ENCODE results near the gene TLR3. TPM values are rescaled to one million over a fixed set of nuclear protein-coding genes. Genes with fewer than 3 reads are reported as not detected.

The TLR3 gene
- total RNA-seq, 4 donors from 2014 or later, result 0.47 to 2.5 (median 1.4) TPM

DNA sequence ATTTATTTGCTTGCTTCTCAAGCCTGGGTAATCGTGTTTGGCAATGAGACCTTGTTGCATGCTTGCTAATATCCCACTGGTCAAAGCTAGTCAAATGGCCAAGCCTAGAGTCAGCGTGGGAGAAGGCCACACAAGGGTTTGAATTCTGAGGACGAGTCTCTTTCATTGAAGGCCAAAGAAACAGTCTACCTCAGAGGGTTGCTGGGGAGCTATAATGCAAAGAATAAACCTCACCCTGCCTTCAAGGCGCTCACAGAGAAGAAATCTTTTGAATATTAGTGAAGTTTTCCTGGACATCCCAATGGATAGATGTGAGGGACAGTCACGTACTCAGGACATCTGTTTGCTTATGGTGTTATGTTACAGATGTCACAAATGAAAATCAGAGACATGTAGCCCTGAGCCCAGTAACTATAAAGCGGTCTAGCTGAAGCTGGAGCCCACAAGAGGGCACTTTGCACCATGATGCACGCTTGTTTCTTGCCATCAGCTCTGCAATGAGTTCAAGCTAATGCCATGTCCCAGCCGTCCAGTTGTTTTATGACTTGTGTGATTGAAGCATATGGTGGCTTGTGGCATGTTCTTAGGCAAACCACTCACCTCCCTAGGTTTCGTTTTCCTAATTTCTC lies 1.1 kb upstream of the TLR3 start:
- H3K27ac ChIP-seq, result peak overlapping the region in 2 of 4 donors; percentile 50 to 51
- H3K36me3 ChIP-seq, result no peaks in the 10 kb centered on the region
- TF ChIP-seq POLR2A (IDR thresholded peaks at IDR 0.05), result no peak
- peak in 4 of 5 experiments; percentile 21 to 43 (median 37) for TF ChIP-seq CTCF (IDR thresholded peaks at IDR 0.05 in 4 of 5, conservative IDR thresholded peaks at IDR 0.05 in 1 of 5)
- H3K27me3 ChIP-seq, result no peaks in the 10 kb centered on the region
- H3K4me3 ChIP-seq, result peak overlapping the region; percentile 51 to 70 (median 58)
- intact Hi-C loops (cut with DNase I; ENCODE audit: low total_unique reads), result loop anchor here (1.0 to 10.0 kb wide), 3 partner anchors 77 to 519 kb away; no protein-coding TSS in a partner anchor
- DNase-seq (peak; percentile 31 to 34), ATAC-seq (peak; percentile 85 to 90)
- peaks cover 2 to 5% of the 10 kb centered on the region in 2 donors for H3K4me1 ChIP-seq
- H3K9me3 ChIP-seq, result no peaks in the 10 kb centered on the region
- in situ Hi-C loops (cut with MboI; ENCODE audit: low sequenced_read_pairs in 4 of 4), result loop anchor here in 2 of 4 donors (5.0 to 10.0 kb wide), 2 partner anchors 69 to 77 kb away; no protein-coding TSS in a partner anchor

GRCh38 chr4:186069729-186070128 lies 773 bp downstream of the TLR3 start:
- Histone ChIP-seq H3K27ac (no peak overlapping the region), H3K4me3 (peak overlapping the region; percentile 51 to 70 (median 58)), H3K36me3 (no peaks in the 10 kb centered on the region), H3K27me3 (no peaks in the 10 kb centered on the region), H3K9me3 (no peaks in the 10 kb centered on the region), H3K4me1 (peaks cover 2 to 5% of the 10 kb centered on the region in 2 donors)
- in situ Hi-C loops (cut with MboI; ENCODE audit: low sequenced_read_pairs in 4 of 4) (loop anchor here in 2 of 4 donors (5.0 to 10.0 kb wide), 2 partner anchors 68 to 75 kb away; no protein-coding TSS in a partner anchor), intact Hi-C loops (cut with DNase I; ENCODE audit: low total_unique reads) (loop anchor here (2.0 to 10.0 kb wide), 2 partner anchors 75 to 517 kb away; no protein-coding TSS in a partner anchor)
- ATAC-seq, result no peak
- no peak for TF ChIP-seq POLR2A (IDR thresholded peaks at IDR 0.05)
- no peak for TF ChIP-seq CTCF (IDR thresholded peaks at IDR 0.05 in 4 of 5, conservative IDR thresholded peaks at IDR 0.05 in 1 of 5)
- DNase-seq, result no peak

DNA sequence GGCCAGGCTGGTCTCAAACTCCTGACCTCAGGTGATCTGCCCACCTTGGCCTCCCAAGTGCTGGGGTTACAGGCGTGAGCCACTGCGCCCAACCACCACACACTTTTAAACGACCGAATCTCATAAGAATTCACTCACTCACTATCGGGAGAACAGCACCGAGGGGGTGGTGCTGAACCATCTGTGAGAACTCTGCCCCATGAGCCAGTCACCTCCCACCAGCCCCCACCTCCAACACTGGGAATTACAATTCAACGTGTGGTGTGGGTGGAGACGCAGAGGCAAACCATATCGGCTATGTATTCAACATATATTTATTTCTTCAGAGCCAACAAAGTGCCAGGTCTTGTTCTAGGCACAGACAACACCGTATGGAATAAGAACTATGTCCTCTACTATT lies 3.6 kb downstream of the TLR3 start:
- no peak for ATAC-seq
- intact Hi-C loops (cut with DNase I; ENCODE audit: low total_unique reads) (no loop called here), in situ Hi-C loops (cut with MboI; ENCODE audit: low sequenced_read_pairs in 4 of 4) (no loop called here)
- no peak for DNase-seq
- no peaks in the 10 kb centered on the region for H3K9me3 ChIP-seq
- H3K4me3 ChIP-seq, result no peak overlapping the region
- no peak overlapping the region for H3K27ac ChIP-seq
- TF ChIP-seq POLR2A (IDR thresholded peaks at IDR 0.05) (no peak), CTCF (IDR thresholded peaks at IDR 0.05 in 4 of 5, conservative IDR thresholded peaks at IDR 0.05 in 1 of 5) (no peak)
- H3K4me1 ChIP-seq, result peaks cover 2 to 5% of the 10 kb centered on the region in 2 donors
- H3K27me3 ChIP-seq, result no peaks in the 10 kb centered on the region
- no peaks in the 10 kb centered on the region for H3K36me3 ChIP-seq

- DNase-seq (no peak), ATAC-seq (no peak)
- Histone ChIP-seq H3K4me1 (no peaks in the 10 kb centered on the region), H3K36me3 (no peaks in the 10 kb centered on the region), H3K27me3 (no peaks in the 10 kb centered on the region), H3K4me3 (no peak overlapping the region), H3K27ac (no peak overlapping the region), H3K9me3 (no peaks in the 10 kb centered on the region)
- TF ChIP-seq POLR2A (IDR thresholded peaks at IDR 0.05), result no peak
- TF ChIP-seq CTCF (IDR thresholded peaks at IDR 0.05 in 4 of 5, conservative IDR thresholded peaks at IDR 0.05 in 1 of 5), result no peak
- intact Hi-C loops (cut with DNase I; ENCODE audit: low total_unique reads), result no loop called here
- in situ Hi-C loops (cut with MboI; ENCODE audit: low sequenced_read_pairs in 4 of 4), result no loop called here
Observed at GRCh38 chr4:186074189-186074588, 5.2 kb downstream of the TLR3 start.

Measured in gastrocnemius medialis (tissue), 4 donors.